HG02759 (cell line): ENCODE data around the gene AREL1.

Experiments
- ATAC-seq: cut with Tn5 transposase; IDR thresholded peaks from one replicate; pipeline ENCODE4 v1.9.1; 2021; ENCODE audit warnings: mild to moderate bottlenecking, moderate library complexity; ENCODE audit not compliant: unreplicated experiment

The AREL1 gene

GRCh38 chr14:74638966-74639365 lies 73.9 kb downstream of the AREL1 start:
- ATAC-seq = no peak

DNA sequence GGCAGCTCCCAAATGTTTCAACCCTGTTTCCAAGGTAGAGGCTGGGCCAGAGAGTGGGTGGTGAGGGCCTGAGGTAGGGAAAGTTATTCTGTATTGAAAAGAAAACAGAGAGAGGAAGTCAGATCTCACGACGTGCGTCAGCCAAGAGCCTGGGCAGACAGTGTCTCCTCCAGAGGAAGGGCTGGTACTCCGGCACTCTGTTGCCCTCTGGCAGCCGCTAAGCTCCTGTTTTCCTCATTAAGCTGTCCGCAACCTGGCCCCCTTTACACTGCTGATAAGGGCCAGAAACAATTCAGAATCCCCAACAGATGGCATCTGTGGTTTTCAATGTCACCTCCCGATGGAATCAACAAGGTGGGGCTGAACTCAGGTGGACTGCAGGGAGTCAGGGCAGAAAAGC lies 74.8 kb downstream of the AREL1 start:
- no peak for ATAC-seq

DNA sequence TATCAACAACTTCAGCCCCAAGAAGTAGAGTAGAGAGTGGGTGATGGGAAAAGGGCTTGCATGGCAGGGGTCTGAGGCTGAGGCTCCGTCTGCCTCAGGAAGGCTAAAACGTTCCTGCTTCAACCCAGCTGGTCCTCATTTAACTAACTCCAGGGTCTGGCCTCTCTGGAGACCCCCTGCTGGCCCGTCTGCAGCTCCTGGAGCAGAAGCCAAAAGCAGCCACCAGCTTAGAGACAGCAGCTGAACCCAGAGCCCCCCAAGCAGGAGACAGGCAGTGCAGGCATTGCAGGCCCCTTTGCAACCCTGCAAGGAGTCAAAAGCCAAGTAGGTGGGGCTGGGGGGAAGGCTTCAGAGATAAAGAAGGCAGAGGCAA lies 75.7 kb downstream of the AREL1 start:
- no peak for ATAC-seq

DNA sequence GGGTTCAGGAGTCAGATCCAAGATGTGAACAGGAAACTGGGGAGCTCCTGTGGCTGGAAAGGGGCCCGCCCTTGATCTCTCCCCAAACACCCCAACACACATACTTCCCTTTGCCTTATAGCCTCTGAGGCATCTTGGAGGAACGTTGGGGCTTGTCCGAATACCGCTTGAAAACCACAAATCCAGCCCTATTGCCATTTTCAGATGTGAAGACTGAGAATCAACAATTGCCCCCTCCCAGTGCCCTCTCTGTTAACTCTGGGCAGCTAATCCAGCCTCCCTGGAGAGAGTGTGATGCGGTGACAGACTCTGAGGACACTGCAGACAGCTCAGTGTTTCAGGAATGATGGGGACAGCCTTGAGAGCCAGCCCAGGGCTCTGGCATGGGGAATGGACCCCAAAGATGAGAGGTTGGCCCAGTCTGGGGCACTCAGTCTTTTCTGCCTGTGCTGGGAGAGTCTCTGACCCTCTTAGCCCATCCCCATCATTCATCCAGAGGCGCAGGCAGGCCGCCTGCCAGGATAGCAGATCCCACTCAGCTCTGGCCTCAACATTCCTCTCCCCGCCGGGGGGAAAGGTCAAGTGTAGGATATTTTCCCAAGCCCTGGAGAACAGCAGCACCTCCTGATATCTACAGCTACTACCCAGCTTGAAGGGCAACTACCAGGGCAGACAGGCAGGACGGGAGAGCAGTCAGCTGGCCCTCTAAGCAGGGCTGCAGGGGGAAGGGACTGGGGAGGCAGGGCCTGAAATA lies 76.3 kb downstream of the AREL1 start:
- ATAC-seq = no peak

GRCh38 chr14:74635847-74636246 lies 77.0 kb downstream of the AREL1 start:
- ATAC-seq = no peak

DNA sequence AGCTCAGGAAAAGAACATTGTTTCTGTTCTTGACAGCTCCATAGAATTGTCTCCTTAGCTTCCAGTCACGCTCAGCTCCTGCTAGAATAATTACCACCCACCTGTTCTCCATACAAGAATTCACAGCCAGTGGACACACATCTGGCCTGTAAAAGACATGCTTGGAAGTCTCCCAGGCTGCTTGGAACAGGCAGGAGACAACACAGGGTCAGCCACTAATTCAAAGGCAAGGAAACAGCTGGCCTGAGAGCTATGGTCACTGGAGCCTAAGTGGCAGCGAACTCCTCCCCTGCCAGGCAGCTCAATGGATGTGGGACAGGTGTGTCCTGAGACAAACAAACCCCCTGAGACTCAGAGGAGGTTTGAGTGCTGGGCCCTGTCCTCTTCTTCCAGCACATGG lies 77.9 kb downstream of the AREL1 start:
- no peak for ATAC-seq

GRCh38 chr14:74634481-74634880 lies 78.4 kb downstream of the AREL1 start:
- ATAC-seq = no peak

DNA sequence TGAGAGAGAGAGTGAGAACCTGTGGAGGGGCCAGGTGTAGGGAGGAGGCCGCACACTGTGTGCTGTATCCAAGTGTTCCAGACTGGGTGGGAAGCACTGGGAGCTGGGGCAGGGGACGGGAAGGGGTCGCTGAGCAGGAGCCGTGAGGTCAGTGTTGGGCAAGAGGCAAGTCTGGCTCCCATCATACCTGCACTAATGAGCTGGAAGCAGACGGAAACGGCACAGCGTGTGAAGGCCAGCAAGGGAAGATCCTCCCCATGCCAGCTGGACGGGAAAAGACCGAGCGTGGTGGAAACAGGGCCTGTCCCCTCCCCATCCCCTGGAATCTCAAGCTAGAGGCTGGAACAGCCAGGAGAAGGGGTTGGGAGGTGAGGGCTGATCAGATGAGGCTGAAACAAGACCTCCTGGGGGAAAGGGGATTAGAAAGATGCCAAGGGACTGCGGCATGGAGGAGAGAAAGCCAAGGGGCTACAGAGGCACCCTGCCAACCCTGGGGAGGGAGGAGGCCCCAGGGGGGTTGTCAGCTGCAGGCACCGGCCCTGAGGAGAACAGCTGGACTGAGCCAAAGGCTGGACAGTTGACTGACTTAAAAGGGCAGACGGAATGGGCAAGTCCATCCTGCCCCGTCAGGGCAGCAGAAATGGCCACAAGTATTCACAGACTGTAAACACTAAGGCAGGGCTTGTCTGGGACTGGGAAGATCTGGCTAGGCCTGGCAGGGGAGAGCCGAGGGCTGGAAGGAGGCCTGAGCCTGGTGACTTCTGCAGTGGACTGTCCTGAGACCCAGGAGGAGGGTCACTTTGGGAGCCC lies 81.8 kb downstream of the AREL1 start:
- ATAC-seq = no peak

DNA sequence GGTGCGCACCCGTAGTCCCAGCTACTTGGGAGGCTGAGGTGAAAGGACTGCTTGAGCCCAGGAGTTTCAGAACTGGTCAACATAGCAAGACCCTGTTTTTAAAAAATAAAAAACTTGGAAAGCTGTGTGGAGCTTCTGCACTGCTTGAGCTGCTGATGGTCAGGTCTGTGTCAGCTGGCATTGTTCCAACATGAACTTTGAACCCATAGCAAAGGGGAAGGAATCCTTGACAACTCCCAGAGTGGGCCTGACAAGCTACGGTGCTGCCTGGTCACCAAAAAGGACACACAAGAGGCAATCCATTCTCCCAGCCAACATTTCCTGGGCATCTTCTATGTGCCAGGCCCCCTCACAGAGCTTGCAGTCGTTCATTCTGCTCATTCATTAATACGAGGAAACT lies 84.5 kb downstream of the AREL1 start:
- no peak for ATAC-seq

- ATAC-seq = no peak
These were observed 85.8 kb downstream of the AREL1 start for GRCh38 chr14:74627076-74627475.

- ATAC-seq = no peak
These were observed 90.6 kb downstream of the AREL1 start for GRCh38 chr14:74622257-74622656.

DNA sequence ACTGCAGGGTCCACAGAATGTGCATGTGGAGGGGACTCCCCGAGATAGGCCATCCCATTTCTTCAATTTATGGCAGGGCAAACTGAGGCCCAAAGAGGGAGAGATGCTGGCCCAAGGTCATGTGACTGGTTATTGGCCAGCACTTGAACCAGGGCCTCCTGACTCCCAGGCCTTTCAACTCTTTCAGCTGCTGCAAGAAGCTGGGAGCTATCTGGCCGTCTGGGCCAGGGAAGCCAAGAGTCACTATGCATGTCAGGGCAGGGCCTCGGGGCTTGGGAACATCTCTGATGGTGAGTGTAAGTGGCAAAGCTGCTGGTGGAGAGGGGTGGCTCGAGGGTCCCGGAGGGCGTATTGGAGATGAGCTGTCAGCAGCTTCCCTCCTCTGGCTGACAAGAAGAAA lies 91.3 kb downstream of the AREL1 start:
- ATAC-seq = no peak

GRCh38 chr14:74620923-74621322 lies 92.0 kb downstream of the AREL1 start:
- no peak for ATAC-seq

GRCh38 chr14:74620497-74620921 lies 92.4 kb downstream of the AREL1 start:
- ATAC-seq = no peak

DNA sequence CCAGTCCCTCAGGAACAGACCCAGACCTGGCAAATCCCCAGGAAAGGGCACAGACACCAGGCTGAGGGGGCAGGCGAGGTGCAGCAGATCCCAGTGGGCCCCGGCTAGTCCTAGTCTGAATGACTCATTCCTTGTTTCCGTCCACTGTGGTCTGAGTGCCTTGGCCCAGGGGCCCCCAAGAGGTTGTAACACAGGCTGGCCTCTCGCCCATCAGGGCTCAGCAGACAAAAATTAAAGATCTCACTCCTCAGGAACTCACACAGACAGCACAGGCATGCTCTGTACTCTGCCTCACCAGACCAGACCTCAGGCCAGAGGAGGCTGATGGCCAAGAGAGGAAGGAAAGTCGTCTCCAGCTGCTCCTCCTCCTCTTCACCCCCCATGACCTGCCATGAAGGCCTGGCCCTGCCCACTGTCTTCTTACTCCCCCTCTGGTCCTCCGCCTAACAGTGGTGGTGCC lies 93.2 kb downstream of the AREL1 start:
- no peak for ATAC-seq

DNA sequence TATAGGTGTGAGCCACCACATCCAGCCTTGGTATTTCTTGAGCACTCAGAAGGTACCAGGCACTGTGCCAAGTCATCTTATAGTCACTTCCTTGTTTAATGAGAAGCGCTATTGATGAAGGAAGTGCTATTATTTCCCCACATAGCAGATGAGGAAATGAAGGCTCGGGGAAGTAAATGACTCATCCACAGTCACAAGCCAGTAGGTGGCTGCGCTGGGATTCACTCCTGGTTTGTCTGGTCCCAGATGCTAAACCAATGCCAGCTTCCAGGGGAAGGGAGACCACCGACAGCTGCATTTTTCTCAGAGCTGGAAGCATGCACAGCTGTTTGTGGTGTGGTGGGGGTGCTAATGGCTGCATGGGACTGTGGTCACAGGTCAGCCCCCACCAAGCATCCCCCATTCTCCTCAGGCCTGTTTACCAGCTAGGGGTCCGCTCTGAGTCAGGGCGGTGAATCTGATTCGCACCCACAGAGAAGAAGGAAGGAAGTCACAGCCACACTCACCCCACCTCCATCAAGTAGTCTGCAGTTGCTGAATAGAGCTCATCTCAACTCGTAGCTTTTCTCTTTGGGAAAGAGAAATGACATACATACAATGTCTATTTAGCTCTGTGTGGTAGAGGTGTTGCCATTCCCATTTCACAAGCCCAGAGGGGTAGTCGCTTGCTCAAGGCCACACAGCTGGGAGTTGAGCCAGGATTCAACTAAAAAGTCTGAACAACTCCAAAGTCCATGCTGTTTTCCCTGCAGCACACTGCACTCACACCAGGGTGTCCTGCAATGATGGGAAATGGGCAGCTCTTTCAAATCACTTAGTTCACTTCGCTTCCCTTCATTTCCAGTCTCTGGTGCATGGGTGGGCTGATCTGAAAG lies 94.6 kb downstream of the AREL1 start:
- no peak for ATAC-seq

- no peak for ATAC-seq
These were observed 95.7 kb downstream of the AREL1 start for GRCh38 chr14:74616996-74617700.

DNA sequence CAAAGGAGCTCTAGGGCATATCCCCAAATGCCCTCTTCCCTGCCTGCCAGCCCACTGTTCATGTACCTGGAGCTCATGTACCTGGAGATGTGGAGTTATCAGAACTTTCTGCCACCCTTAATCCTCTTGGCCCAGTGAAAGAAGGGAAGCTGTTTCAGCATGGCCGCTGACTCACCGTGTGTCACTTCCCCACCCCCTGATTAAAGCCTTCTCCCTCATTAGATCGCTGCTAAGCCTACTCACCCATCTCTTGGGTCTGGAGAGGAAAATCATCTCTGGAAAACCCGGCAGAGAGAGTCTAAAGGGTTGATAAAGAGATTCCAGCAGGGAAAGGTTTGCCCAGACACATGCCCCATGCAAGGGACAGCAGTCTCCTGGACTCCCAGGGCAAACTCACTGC lies 96.4 kb downstream of the AREL1 start:
- no peak for ATAC-seq

- no peak for ATAC-seq
These were observed 97.1 kb downstream of the AREL1 start for GRCh38 chr14:74615735-74616134.
